ENCODE data around the gene YY1AP1.
"Not testable (repeated sequence)": the region's sequence is repeated elsewhere in the genome, so short reads cannot be mapped to it uniquely, and the experiment has no call there.

Gene YY1AP1

DNA sequence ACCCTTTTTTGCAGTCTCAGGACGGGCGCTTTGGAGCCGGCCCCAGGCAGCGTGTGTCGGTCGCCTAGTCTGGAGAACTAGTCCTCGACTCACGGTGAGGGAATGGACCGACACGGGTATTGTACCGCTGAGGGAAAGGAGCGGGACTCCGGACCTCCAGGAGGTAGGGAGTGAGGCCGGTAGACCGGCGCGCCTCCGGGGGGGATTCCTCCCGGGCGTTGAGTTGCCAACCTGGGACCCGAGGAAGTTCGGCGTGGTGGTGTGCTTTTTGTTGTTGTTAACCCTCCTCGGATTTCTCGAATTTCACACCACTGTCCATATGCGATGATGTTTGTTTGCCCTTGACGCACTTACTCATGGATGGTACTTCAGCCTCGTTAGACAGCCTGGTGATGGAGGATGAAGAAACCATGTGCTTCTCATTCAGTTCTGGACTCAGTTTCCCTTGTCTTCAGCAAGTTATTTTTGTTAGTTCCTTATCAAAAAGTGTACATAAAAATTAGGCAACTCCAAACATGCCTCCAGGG, 570 bp upstream of the YY1AP1 start, which contains the start of gene DAP3:
Gene DAP3, plus strand, starts transcription at position 11 of the 527 bp plus-strand sequence. CDS start 20,689 bp downstream, outside the sequence.
- H3K27ac Mint-ChIP-seq (ENCODE audit: low read depth): peak within 1 kb of the TSS; percentile 97
- ATAC-seq (replicated peaks; ENCODE audit: extremely low read depth, poor library complexity, severe bottlenecking): peak; percentile 11
- peak within 1 kb of the TSS; percentile 98 for H3K4me3 Mint-ChIP-seq
- H3K9me3 Mint-ChIP-seq; H3K27me3 Mint-ChIP-seq; DNase-seq (ENCODE audit: low spot score in 2 of 2): not testable (repeated sequence)
- H3K36me3 Mint-ChIP-seq (ENCODE audit: insufficient read depth): peaks cover 31% of the 10 kb centered on the region
- peaks cover 51% of the 10 kb centered on the region for H3K4me1 Mint-ChIP-seq

DNA sequence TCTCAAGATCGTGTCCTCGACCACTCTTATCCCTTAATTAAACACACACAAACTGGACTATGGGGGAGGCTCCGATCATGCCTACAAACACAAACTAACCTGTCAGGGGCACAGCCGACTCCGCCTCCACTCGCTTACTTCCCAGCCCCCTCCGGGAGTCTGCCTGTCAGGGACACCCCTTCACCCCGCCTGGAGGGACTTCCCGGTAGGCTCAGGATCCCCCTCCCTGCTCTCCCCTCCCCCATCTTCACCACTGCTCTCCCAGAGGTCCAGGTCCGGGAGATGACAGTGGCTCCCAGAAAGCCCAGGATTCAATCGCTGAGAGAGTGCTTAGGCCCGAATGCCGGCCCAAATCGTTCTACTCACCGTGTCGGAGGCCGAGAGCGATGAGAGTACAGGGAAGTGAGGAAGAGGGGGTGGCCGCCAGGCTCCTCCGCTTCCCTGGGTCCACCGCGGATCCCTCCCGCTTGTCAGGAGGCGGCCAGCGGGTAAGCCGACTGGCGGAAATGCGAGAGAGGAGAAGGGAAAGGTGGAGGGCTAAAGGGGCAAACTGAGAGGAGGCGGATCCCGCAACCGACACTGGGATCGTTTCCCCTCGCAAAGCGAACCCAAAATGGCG, 760 bp downstream of the YY1AP1 start:
- not testable (repeated sequence) for H3K9me3 Mint-ChIP-seq; H3K27me3 Mint-ChIP-seq; DNase-seq (ENCODE audit: low spot score in 2 of 2)
- peak; percentile 16 for ATAC-seq (replicated peaks; ENCODE audit: extremely low read depth, poor library complexity, severe bottlenecking)
- peak overlapping the region; percentile 98 for H3K4me3 Mint-ChIP-seq
- peak overlapping the region; percentile 97 for H3K27ac Mint-ChIP-seq (ENCODE audit: low read depth)
- H3K36me3 Mint-ChIP-seq (ENCODE audit: insufficient read depth): peaks cover 35% of the 10 kb centered on the region
- peaks cover 62% of the 10 kb centered on the region for H3K4me1 Mint-ChIP-seq

DNA sequence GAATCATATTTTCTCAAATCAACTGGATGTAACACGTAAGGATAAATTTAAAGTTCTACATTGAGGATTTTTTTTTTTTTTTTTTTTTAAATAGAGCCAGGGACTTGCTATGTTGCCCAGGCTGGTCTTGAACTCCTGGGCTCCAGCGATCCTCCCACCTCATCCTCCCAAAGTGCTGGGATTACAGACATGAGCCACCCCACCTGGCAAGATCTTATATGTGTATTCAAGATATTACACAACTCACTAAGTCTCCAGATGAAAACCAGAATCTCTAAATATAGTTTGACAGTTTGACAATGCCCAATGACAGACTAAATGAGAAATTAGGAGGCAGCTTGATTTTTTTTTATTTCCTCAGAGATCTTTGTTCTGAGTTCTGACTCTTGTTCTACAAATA, 6.8 kb downstream of the YY1AP1 start:
- Mint-ChIP-seq H3K4me3 (no peak overlapping the region), H3K4me1 (peaks cover 35% of the 10 kb centered on the region), H3K9me3 (no peaks in the 10 kb centered on the region), H3K27me3 (no peaks in the 10 kb centered on the region), H3K27ac (ENCODE audit: low read depth) (no peak overlapping the region), H3K36me3 (ENCODE audit: insufficient read depth) (peaks cover 48% of the 10 kb centered on the region)
- DNase-seq (ENCODE audit: low spot score in 2 of 2) (no peak), ATAC-seq (replicated peaks; ENCODE audit: extremely low read depth, poor library complexity, severe bottlenecking) (no peak)

DNA sequence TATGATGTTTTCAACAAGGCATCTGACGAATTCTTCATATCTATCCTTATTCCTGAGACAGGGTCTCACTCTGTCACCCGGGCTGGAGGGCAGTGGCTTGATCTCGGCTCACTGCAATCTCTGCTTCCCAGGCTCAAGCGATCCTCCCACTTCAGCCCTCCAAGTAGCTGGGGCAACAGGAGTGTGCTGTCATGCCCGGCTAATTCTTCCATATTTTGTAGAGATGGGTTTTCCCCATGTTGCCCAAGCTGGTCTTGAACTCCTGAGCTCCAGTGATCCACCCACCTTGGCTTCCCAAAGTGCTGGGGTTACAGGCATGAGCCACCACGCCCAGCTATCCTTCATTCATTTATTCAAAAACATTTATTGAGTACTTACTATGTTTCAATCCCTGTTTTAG, 8.0 kb downstream of the YY1AP1 start:
- DNase-seq (ENCODE audit: low spot score in 2 of 2): no peak
- no peak overlapping the region for H3K4me3 Mint-ChIP-seq
- no peak overlapping the region for H3K27ac Mint-ChIP-seq (ENCODE audit: low read depth)
- peaks cover 23% of the 10 kb centered on the region for H3K4me1 Mint-ChIP-seq
- H3K36me3 Mint-ChIP-seq (ENCODE audit: insufficient read depth): peaks cover 55% of the 10 kb centered on the region
- H3K27me3 Mint-ChIP-seq: no peaks in the 10 kb centered on the region
- no peaks in the 10 kb centered on the region for H3K9me3 Mint-ChIP-seq
- ATAC-seq (replicated peaks; ENCODE audit: extremely low read depth, poor library complexity, severe bottlenecking): no peak

DNA sequence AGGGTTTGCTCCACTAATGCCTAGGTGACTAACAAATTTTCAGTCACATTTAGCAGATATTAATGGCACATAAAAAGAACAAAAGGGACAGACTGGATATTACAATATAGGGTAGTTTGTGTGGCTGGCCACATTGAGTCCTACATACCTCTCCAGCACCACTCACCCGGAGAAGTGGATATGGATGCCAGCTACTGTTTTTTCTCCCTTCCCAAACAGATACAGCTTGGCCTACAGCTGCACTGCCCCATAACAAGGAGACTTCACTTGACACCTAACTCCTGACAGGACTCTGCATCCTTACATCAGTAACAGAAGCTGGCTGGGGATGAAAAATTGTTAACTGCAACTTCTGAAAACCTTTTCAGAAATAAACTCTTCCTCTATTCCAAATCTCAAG, 9.6 kb downstream of the YY1AP1 start:
- H3K27me3 Mint-ChIP-seq; DNase-seq (ENCODE audit: low spot score in 2 of 2); H3K27ac Mint-ChIP-seq (ENCODE audit: low read depth); H3K9me3 Mint-ChIP-seq; ATAC-seq (replicated peaks; ENCODE audit: extremely low read depth, poor library complexity, severe bottlenecking); H3K4me3 Mint-ChIP-seq: not testable (repeated sequence)
- Mint-ChIP-seq H3K36me3 (ENCODE audit: insufficient read depth) (peaks cover 68% of the 10 kb centered on the region), H3K4me1 (peaks cover 16% of the 10 kb centered on the region)

DNA sequence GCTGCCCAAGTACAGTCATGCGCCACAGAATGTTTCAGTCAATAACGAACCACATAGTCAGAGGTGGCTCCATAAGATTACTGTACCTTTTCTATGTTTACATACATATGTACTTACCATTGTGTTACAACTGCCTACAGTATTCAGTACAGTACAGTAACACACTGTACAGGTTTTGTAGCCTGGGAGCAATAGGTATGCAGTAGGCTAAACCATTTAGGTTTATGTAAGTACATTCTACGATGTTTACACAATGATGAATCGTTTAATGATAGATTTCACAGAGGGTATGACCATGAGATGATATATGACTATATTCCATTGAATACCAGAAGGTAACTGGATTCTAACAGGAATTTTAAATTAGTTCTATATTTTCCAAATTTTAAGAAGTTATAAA, 10.5 kb downstream of the YY1AP1 start:
- peak overlapping the region; percentile 36 for H3K27ac Mint-ChIP-seq (ENCODE audit: low read depth)
- H3K36me3 Mint-ChIP-seq (ENCODE audit: insufficient read depth): peaks cover 71% of the 10 kb centered on the region
- no peak for DNase-seq (ENCODE audit: low spot score in 2 of 2)
- peaks cover 7% of the 10 kb centered on the region for H3K4me1 Mint-ChIP-seq
- H3K27me3 Mint-ChIP-seq: no peaks in the 10 kb centered on the region
- no peak overlapping the region for H3K4me3 Mint-ChIP-seq
- no peaks in the 10 kb centered on the region for H3K9me3 Mint-ChIP-seq
- ATAC-seq (replicated peaks; ENCODE audit: extremely low read depth, poor library complexity, severe bottlenecking): no peak

DNA sequence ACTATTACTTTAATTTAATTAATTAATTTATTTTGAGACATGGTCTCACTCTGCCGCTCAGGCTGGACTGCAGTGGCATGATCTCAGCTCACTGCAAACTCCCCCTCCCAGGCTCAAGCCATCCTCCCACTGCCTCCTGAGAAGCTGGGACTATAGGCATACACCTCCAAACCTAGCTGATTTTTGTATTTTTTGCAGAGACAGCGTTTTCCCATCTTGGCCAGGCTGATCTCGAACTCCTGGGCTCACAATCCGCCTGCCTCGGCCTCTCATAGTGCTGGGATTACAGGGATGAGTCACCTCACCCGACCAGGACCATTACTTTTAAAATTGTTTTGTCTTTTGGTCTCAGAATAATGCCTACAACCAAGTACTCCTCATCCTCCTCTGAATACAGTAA, 15.6 kb downstream of the YY1AP1 start:
- Mint-ChIP-seq H3K4me3 (no peak overlapping the region), H3K9me3 (no peaks in the 10 kb centered on the region), H3K4me1 (no peaks in the 10 kb centered on the region), H3K36me3 (ENCODE audit: insufficient read depth) (peaks cover 85% of the 10 kb centered on the region), H3K27ac (ENCODE audit: low read depth) (peak overlapping the region; percentile 38), H3K27me3 (no peaks in the 10 kb centered on the region)
- DNase-seq (ENCODE audit: low spot score in 2 of 2): no peak
- ATAC-seq (replicated peaks; ENCODE audit: extremely low read depth, poor library complexity, severe bottlenecking): no peak

DNA sequence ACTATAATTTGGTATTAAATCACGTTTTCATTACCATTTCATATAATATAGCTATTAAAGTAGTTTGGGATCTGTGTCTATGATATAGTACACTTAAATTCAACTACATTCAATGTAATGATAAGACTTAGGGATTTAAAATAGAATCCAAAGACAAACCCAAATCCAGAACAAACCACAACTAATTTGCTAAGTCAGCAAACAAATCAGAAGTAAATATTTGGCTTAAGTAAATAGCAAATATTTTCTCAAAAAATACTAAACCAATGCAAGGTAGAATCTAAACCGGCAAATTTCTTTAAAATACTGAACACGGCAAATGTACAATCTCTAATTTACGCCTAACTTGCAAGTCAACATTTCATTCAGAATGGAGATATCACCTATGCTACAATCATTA, 16.8 kb downstream of the YY1AP1 start:
- Mint-ChIP-seq H3K9me3 (no peaks in the 10 kb centered on the region), H3K4me1 (no peaks in the 10 kb centered on the region), H3K4me3 (no peak overlapping the region), H3K27ac (ENCODE audit: low read depth) (peak overlapping the region; percentile 44), H3K27me3 (no peaks in the 10 kb centered on the region), H3K36me3 (ENCODE audit: insufficient read depth) (peaks cover 85% of the 10 kb centered on the region)
- DNase-seq (ENCODE audit: low spot score in 2 of 2) (no peak), ATAC-seq (replicated peaks; ENCODE audit: extremely low read depth, poor library complexity, severe bottlenecking) (no peak)

DNA sequence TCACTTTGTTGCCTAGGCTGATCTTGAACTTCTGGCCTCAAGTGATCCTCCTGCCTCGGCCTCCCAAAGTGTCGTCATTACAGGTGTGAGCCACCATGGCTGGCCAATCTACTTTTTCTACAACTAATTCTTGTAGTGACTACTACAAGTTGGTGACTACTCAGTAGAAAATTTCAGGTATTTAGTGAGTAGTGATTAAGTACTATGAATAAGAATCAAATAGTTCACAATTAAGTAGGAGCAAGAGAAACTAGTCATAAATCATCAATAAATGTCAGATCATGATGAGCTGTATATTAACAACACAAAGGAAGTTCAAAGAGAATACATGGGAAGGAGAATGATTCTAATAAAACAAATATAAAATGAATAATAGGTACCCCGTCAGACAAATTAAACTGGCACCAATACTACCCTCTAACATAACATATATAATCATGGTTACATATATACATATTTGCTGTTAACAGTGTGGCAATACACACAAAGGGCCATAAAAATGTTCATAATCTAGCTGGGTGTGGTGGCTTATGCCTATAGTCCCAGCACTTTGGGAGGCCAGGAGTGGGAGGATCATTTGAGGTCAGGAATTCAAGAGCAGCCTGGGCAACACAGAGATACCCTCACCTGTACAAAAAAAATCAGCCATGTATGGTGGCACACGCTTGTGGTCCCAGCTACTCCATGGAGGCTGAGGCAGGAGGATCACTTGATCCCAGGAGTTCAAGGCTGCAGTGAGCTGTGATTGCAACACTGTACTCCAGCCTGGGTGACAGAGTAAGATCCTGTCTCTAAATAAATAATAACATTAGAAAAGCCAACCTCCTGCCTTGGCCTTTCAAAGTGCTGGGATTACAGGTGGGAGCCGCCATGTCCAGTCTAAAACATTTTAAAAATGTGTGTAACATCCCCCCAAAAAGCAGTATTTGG, 19.1 kb downstream of the YY1AP1 start:
- Mint-ChIP-seq H3K27ac (ENCODE audit: low read depth) (no peak overlapping the region), H3K4me3 (no peak overlapping the region), H3K9me3 (no peaks in the 10 kb centered on the region), H3K27me3 (no peaks in the 10 kb centered on the region), H3K36me3 (ENCODE audit: insufficient read depth) (peaks cover 84% of the 10 kb centered on the region), H3K4me1 (no peaks in the 10 kb centered on the region)
- DNase-seq (ENCODE audit: low spot score in 2 of 2): no peak
- no peak for ATAC-seq (replicated peaks; ENCODE audit: extremely low read depth, poor library complexity, severe bottlenecking)

DNA sequence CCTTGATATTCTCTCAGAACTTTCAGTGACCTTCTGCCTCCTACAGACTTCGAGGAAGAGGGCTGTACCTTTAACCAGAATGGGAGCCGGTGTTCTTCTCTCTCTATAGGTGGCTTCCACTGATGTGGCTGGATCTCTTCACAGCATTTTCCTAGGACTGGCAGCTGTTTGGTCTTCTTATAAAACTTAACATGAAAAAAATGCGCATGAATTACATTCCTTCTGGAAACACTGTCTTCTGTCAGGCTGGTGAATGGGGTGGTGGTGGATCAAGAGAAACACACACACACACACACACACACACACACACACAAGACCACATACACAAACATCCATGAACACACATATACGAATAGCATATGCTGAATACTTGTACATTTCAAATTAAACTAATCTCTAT, 27.3 kb downstream of the YY1AP1 start:
- H3K4me3 Mint-ChIP-seq; ATAC-seq (replicated peaks; ENCODE audit: extremely low read depth, poor library complexity, severe bottlenecking); H3K27me3 Mint-ChIP-seq; H3K9me3 Mint-ChIP-seq; DNase-seq (ENCODE audit: low spot score in 2 of 2); H3K27ac Mint-ChIP-seq (ENCODE audit: low read depth); H3K4me1 Mint-ChIP-seq: not testable (repeated sequence)
- H3K36me3 Mint-ChIP-seq (ENCODE audit: insufficient read depth): peaks cover 60% of the 10 kb centered on the region

DNA sequence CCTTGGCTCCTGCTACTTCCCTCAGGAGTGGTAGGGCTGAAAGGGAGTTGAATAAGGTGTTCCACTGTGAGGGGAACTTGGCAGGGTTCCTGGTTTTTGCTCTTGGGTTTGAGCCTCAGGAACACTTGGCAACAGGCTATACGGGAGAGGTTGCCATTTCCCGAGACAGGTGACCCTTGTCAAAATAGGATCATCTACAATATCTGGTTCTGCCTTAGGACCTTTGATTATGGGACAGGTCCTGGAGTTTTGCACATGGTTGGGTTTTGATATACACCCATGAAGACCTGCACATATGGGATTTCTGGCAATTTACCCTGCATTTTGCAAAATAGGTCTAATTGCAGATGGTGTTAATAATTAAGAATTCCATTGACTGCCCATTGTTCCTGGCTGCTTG, 31.1 kb downstream of the YY1AP1 start:
- Mint-ChIP-seq H3K4me3 (no peak overlapping the region), H3K27ac (ENCODE audit: low read depth) (no peak overlapping the region), H3K4me1 (no peaks in the 10 kb centered on the region), H3K36me3 (ENCODE audit: insufficient read depth) (peaks cover 25% of the 10 kb centered on the region), H3K9me3 (no peaks in the 10 kb centered on the region), H3K27me3 (no peaks in the 10 kb centered on the region)
- DNase-seq (ENCODE audit: low spot score in 2 of 2) (no peak), ATAC-seq (replicated peaks; ENCODE audit: extremely low read depth, poor library complexity, severe bottlenecking) (no peak)

DNA sequence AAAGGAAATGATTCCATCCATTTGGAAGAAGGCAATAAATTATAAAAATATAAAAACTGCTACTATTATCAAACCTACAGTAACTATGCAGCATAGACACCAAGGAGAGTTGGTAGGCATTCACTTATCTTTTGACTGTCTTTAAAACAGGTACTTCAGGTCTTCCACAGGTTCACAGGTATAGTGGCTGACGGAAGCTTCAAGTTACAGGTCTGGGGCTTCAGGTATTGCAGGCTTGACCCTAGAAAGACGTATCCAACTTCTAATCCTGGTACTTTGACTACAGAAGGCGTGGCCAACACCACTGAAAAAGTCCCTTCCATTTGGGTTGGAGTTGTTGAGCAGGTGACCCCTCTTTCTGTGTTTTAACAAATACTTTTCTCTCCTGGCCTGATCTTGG, 35.6 kb downstream of the YY1AP1 start:
- Mint-ChIP-seq H3K27me3 (no peaks in the 10 kb centered on the region), H3K4me3 (no peak overlapping the region), H3K9me3 (no peaks in the 10 kb centered on the region), H3K36me3 (ENCODE audit: insufficient read depth) (no peaks in the 10 kb centered on the region), H3K4me1 (no peaks in the 10 kb centered on the region), H3K27ac (ENCODE audit: low read depth) (no peak overlapping the region)
- ATAC-seq (replicated peaks; ENCODE audit: extremely low read depth, poor library complexity, severe bottlenecking) (no peak), DNase-seq (ENCODE audit: low spot score in 2 of 2) (no peak)

Data from central memory CD8-positive, alpha-beta T cell (primary cell).